ENCODE measurements around the gene TMOD1. TPM values are rescaled to one million over a fixed set of nuclear protein-coding genes. Genes with fewer than 3 reads are reported as not detected.

Gene TMOD1
- total and polyA plus RNA-seq, 2 of the 13 experiments (the other 11 are each of a cell fraction or from before 2014, with no cell fraction given) = 0.04 to 0.07 TPM

DNA sequence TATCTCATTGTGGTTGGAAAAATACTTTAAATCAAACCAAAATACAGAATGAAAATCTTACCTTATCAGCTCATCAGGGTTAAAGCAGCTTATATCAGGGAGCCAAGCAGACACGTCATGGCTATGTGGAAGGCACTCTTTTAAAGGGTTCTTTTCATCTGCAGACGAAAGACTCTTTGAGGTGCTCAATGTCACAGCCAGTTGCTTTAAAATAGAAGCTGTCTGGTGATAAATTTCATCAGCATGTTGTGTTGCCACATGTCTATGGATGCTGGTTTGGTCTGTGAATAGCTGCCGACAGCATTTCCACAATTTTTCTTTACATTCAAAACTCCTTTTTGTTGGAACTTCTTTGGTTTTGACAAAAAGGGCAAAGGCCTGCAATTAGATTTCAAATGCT is 124.2 kb downstream of the TMOD1 start (continued):
- TF ChIP-seq, protein P1, sequence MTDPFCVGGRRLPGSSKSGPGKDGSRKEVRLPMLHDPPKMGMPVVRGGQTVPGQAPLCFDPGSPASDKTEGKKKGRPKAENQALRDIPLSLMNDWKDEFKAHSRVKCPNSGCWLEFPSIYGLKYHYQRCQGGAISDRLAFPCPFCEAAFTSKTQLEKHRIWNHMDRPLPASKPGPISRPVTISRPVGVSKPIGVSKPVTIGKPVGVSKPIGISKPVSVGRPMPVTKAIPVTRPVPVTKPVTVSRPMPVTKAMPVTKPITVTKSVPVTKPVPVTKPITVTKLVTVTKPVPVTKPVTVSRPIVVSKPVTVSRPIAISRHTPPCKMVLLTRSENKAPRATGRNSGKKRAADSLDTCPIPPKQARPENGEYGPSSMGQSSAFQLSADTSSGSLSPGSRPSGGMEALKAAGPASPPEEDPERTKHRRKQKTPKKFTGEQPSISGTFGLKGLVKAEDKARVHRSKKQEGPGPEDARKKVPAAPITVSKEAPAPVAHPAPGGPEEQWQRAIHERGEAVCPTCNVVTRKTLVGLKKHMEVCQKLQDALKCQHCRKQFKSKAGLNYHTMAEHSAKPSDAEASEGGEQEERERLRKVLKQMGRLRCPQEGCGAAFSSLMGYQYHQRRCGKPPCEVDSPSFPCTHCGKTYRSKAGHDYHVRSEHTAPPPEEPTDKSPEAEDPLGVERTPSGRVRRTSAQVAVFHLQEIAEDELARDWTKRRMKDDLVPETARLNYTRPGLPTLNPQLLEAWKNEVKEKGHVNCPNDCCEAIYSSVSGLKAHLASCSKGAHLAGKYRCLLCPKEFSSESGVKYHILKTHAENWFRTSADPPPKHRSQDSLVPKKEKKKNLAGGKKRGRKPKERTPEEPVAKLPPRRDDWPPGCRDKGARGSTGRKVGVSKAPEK (CRISPR knock-in tag; IDR thresholded peaks at IDR 0.05; ENCODE audit: borderline replicate concordance) = no peak
- TF ChIP-seq MTF2 (CRISPR knock-in tag; IDR thresholded peaks at IDR 0.05; ENCODE audit: borderline replicate concordance) = no peak
- TF ChIP-seq, protein P2, sequence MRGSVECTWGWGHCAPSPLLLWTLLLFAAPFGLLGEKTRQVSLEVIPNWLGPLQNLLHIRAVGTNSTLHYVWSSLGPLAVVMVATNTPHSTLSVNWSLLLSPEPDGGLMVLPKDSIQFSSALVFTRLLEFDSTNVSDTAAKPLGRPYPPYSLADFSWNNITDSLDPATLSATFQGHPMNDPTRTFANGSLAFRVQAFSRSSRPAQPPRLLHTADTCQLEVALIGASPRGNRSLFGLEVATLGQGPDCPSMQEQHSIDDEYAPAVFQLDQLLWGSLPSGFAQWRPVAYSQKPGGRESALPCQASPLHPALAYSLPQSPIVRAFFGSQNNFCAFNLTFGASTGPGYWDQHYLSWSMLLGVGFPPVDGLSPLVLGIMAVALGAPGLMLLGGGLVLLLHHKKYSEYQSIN (CRISPR knock-in tag; IDR thresholded peaks at IDR 0.05; ENCODE audit: borderline replicate concordance) = no peak
- no peak for TF ChIP-seq TSC22D2 (CRISPR knock-in tag; IDR thresholded peaks at IDR 0.05; ENCODE audit: borderline replicate concordance)

DNA sequence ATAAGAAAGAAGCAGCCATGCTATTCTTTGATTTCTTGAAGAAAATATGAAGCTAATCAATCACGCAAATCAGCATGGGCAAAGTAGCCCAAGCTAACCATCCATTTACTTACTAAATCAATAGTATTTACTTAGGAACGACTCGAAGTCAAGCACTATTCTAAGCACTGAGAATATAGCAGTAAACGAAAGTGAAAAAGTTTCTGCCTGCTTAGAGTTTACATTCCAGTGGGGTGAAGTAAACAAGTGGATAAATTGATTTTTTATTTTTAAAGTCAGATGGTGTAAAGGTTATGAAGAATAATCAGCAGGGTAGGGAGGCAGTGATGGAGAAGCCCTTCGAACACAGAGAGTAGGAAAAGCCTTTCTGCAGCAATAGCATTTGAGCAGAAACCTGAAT is 126.2 kb downstream of the TMOD1 start:
- H3K4me3 ChIP-seq (replicated peaks in 1 of 3; ENCODE audit: insufficient read depth in 1 of 3, low read depth in 2 of 3, low read length in 3 of 3) = no peak overlapping the region
- H3K27ac ChIP-seq (ENCODE audit: extremely low read length, insufficient read depth, low read length) = no peak overlapping the region
- no peaks in the 10 kb centered on the region for H4K20me1 ChIP-seq (ENCODE audit: insufficient read depth, low read length)
- peaks cover 0 to 6% of the 10 kb centered on the region in 2 experiments; a peak in 1 of 5 replicates for H3K27me3 ChIP-seq (ENCODE audit: control insufficient read depth in 1 of 2, insufficient read depth in 2 of 2, low read length in 2 of 2)
- ATAC-seq (no peak), FAIRE-seq (no peak), DNase-seq (ENCODE audit: low spot score) (no peak)
- H3K36me3 ChIP-seq (replicated peaks in 1 of 2; ENCODE audit: control insufficient read depth in 1 of 2, insufficient read depth in 2 of 2, low read length in 2 of 2) = peaks cover 0 to 34% of the 10 kb centered on the region in 2 experiments; a peak in 3 of 5 replicates
- H3K9ac ChIP-seq (ENCODE audit: insufficient read depth, low read depth, low read length) = no peak overlapping the region
- H3K4me2 ChIP-seq (ENCODE audit: low read depth, low read length) = no peak overlapping the region
- POLR2A ChIA-PET = no interaction called here
- H3K9me3 ChIP-seq (ENCODE audit: low read length) = no peaks in the 10 kb centered on the region
- in situ Hi-C loops (cut with HindIII; ENCODE audit: extremely low pct_ligation_motif_present, low pct_unique_long_range_greater_than_20kb) = no loop called here
- CTCF ChIA-PET (ENCODE audit: low intra/inter-chr PET ratio, low total read pairs) = no interaction called here
- H3K79me2 ChIP-seq (ENCODE audit: insufficient read depth, low read length) = peaks cover 37% of the 10 kb centered on the region
- peaks cover 21% of the 10 kb centered on the region for H3K4me1 ChIP-seq (ENCODE audit: insufficient read depth, low read length)
- H2AFZ ChIP-seq (ENCODE audit: low read length) = no peak overlapping the region
- 75% methylated on average over 5 of the region's 5 CpGs for WGBS (ENCODE audit: low lambda C conversion rate)
- intact Hi-C loops (cut with micrococcal nuclease; ENCODE audit: unreplicated experiment) = no loop called here
- BruUV-seq (replicated peaks) = no TSS peak
- TF ChIP-seq, protein P3, sequence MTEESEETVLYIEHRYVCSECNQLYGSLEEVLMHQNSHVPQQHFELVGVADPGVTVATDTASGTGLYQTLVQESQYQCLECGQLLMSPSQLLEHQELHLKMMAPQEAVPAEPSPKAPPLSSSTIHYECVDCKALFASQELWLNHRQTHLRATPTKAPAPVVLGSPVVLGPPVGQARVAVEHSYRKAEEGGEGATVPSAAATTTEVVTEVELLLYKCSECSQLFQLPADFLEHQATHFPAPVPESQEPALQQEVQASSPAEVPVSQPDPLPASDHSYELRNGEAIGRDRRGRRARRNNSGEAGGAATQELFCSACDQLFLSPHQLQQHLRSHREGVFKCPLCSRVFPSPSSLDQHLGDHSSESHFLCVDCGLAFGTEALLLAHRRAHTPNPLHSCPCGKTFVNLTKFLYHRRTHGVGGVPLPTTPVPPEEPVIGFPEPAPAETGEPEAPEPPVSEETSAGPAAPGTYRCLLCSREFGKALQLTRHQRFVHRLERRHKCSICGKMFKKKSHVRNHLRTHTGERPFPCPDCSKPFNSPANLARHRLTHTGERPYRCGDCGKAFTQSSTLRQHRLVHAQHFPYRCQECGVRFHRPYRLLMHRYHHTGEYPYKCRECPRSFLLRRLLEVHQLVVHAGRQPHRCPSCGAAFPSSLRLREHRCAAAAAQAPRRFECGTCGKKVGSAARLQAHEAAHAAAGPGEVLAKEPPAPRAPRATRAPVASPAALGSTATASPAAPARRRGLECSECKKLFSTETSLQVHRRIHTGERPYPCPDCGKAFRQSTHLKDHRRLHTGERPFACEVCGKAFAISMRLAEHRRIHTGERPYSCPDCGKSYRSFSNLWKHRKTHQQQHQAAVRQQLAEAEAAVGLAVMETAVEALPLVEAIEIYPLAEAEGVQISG (CRISPR knock-in tag; IDR thresholded peaks at IDR 0.05) = no peak
- TF ChIP-seq BRCA1 (CRISPR knock-in tag; IDR thresholded peaks at IDR 0.05) (no peak), FLYWCH1 (CRISPR knock-in tag; IDR thresholded peaks at IDR 0.05) (no peak), ZSCAN9 (CRISPR knock-in tag; IDR thresholded peaks at IDR 0.05; ENCODE audit: borderline replicate concordance) (no peak), NCOA2 (CRISPR knock-in tag; IDR thresholded peaks at IDR 0.05) (no peak)
- TF ChIP-seq, protein P4, sequence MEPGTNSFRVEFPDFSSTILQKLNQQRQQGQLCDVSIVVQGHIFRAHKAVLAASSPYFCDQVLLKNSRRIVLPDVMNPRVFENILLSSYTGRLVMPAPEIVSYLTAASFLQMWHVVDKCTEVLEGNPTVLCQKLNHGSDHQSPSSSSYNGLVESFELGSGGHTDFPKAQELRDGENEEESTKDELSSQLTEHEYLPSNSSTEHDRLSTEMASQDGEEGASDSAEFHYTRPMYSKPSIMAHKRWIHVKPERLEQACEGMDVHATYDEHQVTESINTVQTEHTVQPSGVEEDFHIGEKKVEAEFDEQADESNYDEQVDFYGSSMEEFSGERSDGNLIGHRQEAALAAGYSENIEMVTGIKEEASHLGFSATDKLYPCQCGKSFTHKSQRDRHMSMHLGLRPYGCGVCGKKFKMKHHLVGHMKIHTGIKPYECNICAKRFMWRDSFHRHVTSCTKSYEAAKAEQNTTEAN (CRISPR knock-in tag; conservative IDR thresholded peaks at IDR 0.05) = no peak
- TF ChIP-seq, protein P5, sequence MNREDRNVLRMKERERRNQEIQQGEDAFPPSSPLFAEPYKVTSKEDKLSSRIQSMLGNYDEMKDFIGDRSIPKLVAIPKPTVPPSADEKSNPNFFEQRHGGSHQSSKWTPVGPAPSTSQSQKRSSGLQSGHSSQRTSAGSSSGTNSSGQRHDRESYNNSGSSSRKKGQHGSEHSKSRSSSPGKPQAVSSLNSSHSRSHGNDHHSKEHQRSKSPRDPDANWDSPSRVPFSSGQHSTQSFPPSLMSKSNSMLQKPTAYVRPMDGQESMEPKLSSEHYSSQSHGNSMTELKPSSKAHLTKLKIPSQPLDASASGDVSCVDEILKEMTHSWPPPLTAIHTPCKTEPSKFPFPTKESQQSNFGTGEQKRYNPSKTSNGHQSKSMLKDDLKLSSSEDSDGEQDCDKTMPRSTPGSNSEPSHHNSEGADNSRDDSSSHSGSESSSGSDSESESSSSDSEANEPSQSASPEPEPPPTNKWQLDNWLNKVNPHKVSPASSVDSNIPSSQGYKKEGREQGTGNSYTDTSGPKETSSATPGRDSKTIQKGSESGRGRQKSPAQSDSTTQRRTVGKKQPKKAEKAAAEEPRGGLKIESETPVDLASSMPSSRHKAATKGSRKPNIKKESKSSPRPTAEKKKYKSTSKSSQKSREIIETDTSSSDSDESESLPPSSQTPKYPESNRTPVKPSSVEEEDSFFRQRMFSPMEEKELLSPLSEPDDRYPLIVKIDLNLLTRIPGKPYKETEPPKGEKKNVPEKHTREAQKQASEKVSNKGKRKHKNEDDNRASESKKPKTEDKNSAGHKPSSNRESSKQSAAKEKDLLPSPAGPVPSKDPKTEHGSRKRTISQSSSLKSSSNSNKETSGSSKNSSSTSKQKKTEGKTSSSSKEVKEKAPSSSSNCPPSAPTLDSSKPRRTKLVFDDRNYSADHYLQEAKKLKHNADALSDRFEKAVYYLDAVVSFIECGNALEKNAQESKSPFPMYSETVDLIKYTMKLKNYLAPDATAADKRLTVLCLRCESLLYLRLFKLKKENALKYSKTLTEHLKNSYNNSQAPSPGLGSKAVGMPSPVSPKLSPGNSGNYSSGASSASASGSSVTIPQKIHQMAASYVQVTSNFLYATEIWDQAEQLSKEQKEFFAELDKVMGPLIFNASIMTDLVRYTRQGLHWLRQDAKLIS (CRISPR knock-in tag; IDR thresholded peaks at IDR 0.05) = no peak
